HG02938 (cell line): ENCODE data around the gene FOXE1.

Experiments
- ATAC-seq: cut with Tn5 transposase; IDR thresholded peaks from one replicate; pipeline ENCODE4 v1.9.1; 2021; ENCODE audit warnings: mild to moderate bottlenecking, moderate library complexity; ENCODE audit not compliant: unreplicated experiment

Gene FOXE1

GRCh38 chr9:97853056-97853843 lies at the start of gene FOXE1:
FOXE1 (plus strand) TSS chr9:97853226; CDS start chr9:97853915, 689 bp downstream.
- no peak for ATAC-seq

- ATAC-seq: no peak
These were observed 49.0 kb upstream of the FOXE1 start for GRCh38 chr9:97804059-97804365.

- ATAC-seq: no peak
These were observed 46.3 kb upstream of the FOXE1 start for GRCh38 chr9:97806721-97807120.

GRCh38 chr9:97807681-97808080 lies 45.3 kb upstream of the FOXE1 start:
- ATAC-seq: no peak

- no peak for ATAC-seq
These were observed 44.6 kb upstream of the FOXE1 start for GRCh38 chr9:97808415-97808814.

GRCh38 chr9:97808972-97809371 lies 44.1 kb upstream of the FOXE1 start:
- ATAC-seq: no peak

GRCh38 chr9:97809666-97810344 lies 43.2 kb upstream of the FOXE1 start:
- ATAC-seq: no peak

GRCh38 chr9:97811533-97812246 lies 41.3 kb upstream of the FOXE1 start:
- no peak for ATAC-seq

GRCh38 chr9:97812247-97812543 lies 40.8 kb upstream of the FOXE1 start:
- ATAC-seq: no peak

GRCh38 chr9:97813072-97813471 lies 40.0 kb upstream of the FOXE1 start:
- no peak for ATAC-seq

GRCh38 chr9:97819735-97820134 lies 33.3 kb upstream of the FOXE1 start:
- ATAC-seq: no peak

- ATAC-seq: no peak
These were observed 32.7 kb upstream of the FOXE1 start for GRCh38 chr9:97820373-97820772.

GRCh38 chr9:97830884-97831829 lies 21.9 kb upstream of the FOXE1 start:
- no peak for ATAC-seq

- ATAC-seq: no peak
These were observed 21.0 kb upstream of the FOXE1 start for GRCh38 chr9:97831843-97832636.

- no peak for ATAC-seq
These were observed 12.5 kb upstream of the FOXE1 start for GRCh38 chr9:97840521-97840920.

- no peak for ATAC-seq
These were observed 10.1 kb upstream of the FOXE1 start for GRCh38 chr9:97842960-97843359.

- ATAC-seq: no peak
These were observed 7.9 kb upstream of the FOXE1 start for GRCh38 chr9:97845130-97845529.

- ATAC-seq: no peak
These were observed 7.3 kb upstream of the FOXE1 start for GRCh38 chr9:97845763-97846162.

GRCh38 chr9:97846347-97846746 lies 6.7 kb upstream of the FOXE1 start:
- ATAC-seq: no peak

GRCh38 chr9:97847474-97848214 lies 5.4 kb upstream of the FOXE1 start:
- ATAC-seq: no peak
